ENCODE measurements around the gene ARHGAP18.

- TF ChIP-seq CTCF (IDR thresholded peaks at IDR 0.05 in 4 of 5, conservative IDR thresholded peaks at IDR 0.05 in 1 of 5), result no peak
- no peak for TF ChIP-seq POLR2A (IDR thresholded peaks at IDR 0.05)
Measured at GRCh38 chr6:129684323-129684884, 25.6 kb downstream of the ARHGAP18 start.

Data from gastrocnemius medialis (tissue), 4 donors.